D721Med (cell line): ENCODE results near the gene PPFIA3.

Source experiments
- DNase-seq: peaks from one replicate; pipeline ENCODE4 v3.0.0; 2011; ENCODE audit warnings: low spot score; ENCODE audit not compliant: insufficient read length
- FAIRE-seq: peaks from 2 replicates; lab custom pipeline; 2011; peaks lifted over from hg19 to GRCh38; lab: Jason Lieb, UNC
- CTCF ChIP-seq: IDR thresholded peaks from 2 replicates; pipeline ENCODE4 v1.5.1; 2012; ENCODE audit warnings: mild to moderate bottlenecking, control low read depth; ENCODE audit not compliant: insufficient read depth; ENCODE audit errors: missing control alignments

PPFIA3 gene

GRCh38 chr19:49127674-49128544 is 8.6 kb downstream of the PPFIA3 start:
- FAIRE-seq (no peak), DNase-seq (peak; percentile 94)
- TF ChIP-seq CTCF: no peak

- no peak for DNase-seq
- TF ChIP-seq CTCF: no peak
- no peak for FAIRE-seq
Observed at GRCh38 chr19:49128545-49129237, 9.3 kb downstream of the PPFIA3 start.

- no peak for TF ChIP-seq CTCF
- no peak for DNase-seq
- FAIRE-seq: no peak
Observed at GRCh38 chr19:49129238-49129583, 9.9 kb downstream of the PPFIA3 start.

- DNase-seq: no peak
- no peak for FAIRE-seq
- no peak for TF ChIP-seq CTCF
Observed at GRCh38 chr19:49130325-49130724, 11.0 kb downstream of the PPFIA3 start.

- no peak for TF ChIP-seq CTCF
- no peak for DNase-seq
- FAIRE-seq: no peak
Observed at GRCh38 chr19:49132974-49133609, 13.7 kb downstream of the PPFIA3 start.

- FAIRE-seq (no peak), DNase-seq (no peak)
- no peak for TF ChIP-seq CTCF
Observed at GRCh38 chr19:49133621-49134454, 14.5 kb downstream of the PPFIA3 start.
